Activated B cell treated with CpG ODN at 0.5 μM for 24 hours (primary cell): ENCODE measurements around the gene CYP26C1. TPM values are rescaled to one million over a fixed set of nuclear protein-coding genes. Genes with fewer than 3 reads are reported as not detected.

Source experiments
- ATAC-seq: fragments of 200-7000 bp; cut with Tn5 transposase; one replicate; pipeline ENCODE4 v1.10.0; 2021; ENCODE audit warnings: low read depth, mild to moderate bottlenecking, moderate library complexity
- CTCF ChIA-PET: fragments of 350-600 bp; sonication (Branson Sonifier 250); formaldehyde crosslinking; loops from one replicate; lab custom pipeline; 2021; ENCODE audit warnings: antibody characterized with exemption; lab: Charles Lee
- POLR2A ChIA-PET: fragments of 350-600 bp; sonication (Branson Sonifier 250); formaldehyde crosslinking; loops from one replicate; lab custom pipeline; 2021; ENCODE audit warnings: antibody characterized with exemption; lab: Charles Lee
- DNase-seq: peaks from one replicate; pipeline ENCODE4 v3.0.0; 2022
- H3K27ac Mint-ChIP-seq: one replicate; pipeline ENCODE4 v1.8.0; 2020; ENCODE audit warnings: mixed read lengths
- H3K27me3 Mint-ChIP-seq: one replicate; pipeline ENCODE4 v1.8.0; 2021; ENCODE audit warnings: mixed read lengths
- H3K36me3 Mint-ChIP-seq: one replicate; pipeline ENCODE4 v1.8.0; 2021; ENCODE audit warnings: low read depth, mixed read lengths
- H3K4me1 Mint-ChIP-seq: one replicate; pipeline ENCODE4 v1.8.0; 2021; ENCODE audit warnings: mixed read lengths
- H3K4me3 Mint-ChIP-seq: one replicate; pipeline ENCODE4 v1.8.0; 2020; ENCODE audit warnings: mild to moderate bottlenecking, mixed read lengths
- H3K9me3 Mint-ChIP-seq: one replicate; pipeline ENCODE4 v1.8.0; 2020; ENCODE audit warnings: mixed read lengths
- CTCF ChIP-seq: fragments of 200-600 bp; IDR thresholded peaks from one replicate; pipeline ENCODE4 v1.8.0; 2022; ENCODE audit warnings: antibody characterized with exemption, mild to moderate bottlenecking
- intact Hi-C: fragments of 100-400 bp; cut with micrococcal nuclease; formaldehyde crosslinking; loops from one replicate; pipeline ENCODE4 v1.15.1; 2024
- total RNA-seq: library from RNA; stranded (reverse); gene quantifications from 2 replicates; pipeline ENCODE4 v1.2.3, GENCODE V29; 2022

The CYP26C1 gene
- total RNA-seq, 1 donor from 2014 or later = 0.24 TPM

- intact Hi-C loops = loop anchor here (5.0 kb wide), 1 partner anchor 400 kb away; the partner anchor contains the start of gene MYOF
- no peak for ATAC-seq
- ChIA-PET CTCF (interaction anchor here (1.3 to 1.5 kb wide), 2 partner anchors 269 to 271 kb away, joined by 3 to 4 read pairs; no protein-coding TSS in a partner anchor), POLR2A (no interaction called here)
- Mint-ChIP-seq H3K27ac (no peak overlapping the region), H3K4me3 (no peak overlapping the region), H3K36me3 (no peaks in the 10 kb centered on the region), H3K9me3 (no peaks in the 10 kb centered on the region), H3K4me1 (peaks cover 5% of the 10 kb centered on the region), H3K27me3 (peaks cover 41% of the 10 kb centered on the region)
- DNase-seq = no peak
- TF ChIP-seq CTCF = no peak
Measured at GRCh38 chr10:93081834-93082233, 21.2 kb downstream of the CYP26C1 start.

DNA sequence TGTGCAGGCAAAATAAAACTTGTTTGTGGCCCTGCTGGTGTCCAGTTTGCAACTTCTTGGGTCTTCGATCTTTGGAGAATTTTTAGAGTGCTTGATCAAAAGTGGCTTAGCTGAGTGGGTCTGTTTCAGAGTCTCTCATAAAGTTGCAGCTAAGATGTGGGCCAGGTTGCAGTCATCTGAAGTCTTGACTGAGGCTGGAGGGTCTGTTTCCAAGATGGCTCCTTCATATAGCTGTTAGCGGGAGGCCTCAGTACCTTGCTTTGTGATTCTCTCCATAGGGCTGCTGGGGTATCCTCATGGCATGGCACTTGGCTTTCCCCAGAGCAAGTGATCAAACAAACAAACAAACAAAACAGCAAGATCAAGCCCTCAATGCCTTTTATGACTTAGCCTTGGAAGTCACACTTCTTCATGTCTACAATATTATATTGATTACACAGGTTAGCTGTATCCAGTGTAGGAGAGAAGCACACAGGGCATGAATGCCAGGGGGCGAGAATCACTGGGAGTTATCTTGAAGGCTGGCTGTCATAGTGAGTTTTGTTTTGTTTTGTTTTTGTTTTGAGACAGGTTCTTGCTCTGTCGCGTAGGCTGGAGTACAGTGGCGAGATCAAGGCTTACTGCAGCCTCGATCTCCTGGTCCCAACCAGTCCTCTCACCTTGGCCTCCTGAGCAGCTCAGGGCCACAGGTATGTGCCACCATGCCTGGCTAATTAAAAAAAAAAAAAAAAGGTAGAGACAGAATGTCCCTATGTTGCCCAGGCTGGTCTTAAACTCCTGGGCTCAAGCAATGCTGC, 23.3 kb downstream of the CYP26C1 start:
- TF ChIP-seq CTCF = no peak
- H3K4me1 Mint-ChIP-seq = peaks cover 5% of the 10 kb centered on the region
- ATAC-seq (no peak), DNase-seq (no peak)
- POLR2A ChIA-PET = no interaction called here
- H3K27me3 Mint-ChIP-seq = peaks cover 38% of the 10 kb centered on the region
- no peak overlapping the region for H3K4me3 Mint-ChIP-seq
- H3K27ac Mint-ChIP-seq = no peak overlapping the region
- no peaks in the 10 kb centered on the region for H3K36me3 Mint-ChIP-seq
- CTCF ChIA-PET = no interaction called here
- H3K9me3 Mint-ChIP-seq = no peaks in the 10 kb centered on the region
- intact Hi-C loops = loop anchor here (5.0 kb wide), 1 partner anchor 398 kb away; the partner anchor contains the start of gene MYOF

DNA sequence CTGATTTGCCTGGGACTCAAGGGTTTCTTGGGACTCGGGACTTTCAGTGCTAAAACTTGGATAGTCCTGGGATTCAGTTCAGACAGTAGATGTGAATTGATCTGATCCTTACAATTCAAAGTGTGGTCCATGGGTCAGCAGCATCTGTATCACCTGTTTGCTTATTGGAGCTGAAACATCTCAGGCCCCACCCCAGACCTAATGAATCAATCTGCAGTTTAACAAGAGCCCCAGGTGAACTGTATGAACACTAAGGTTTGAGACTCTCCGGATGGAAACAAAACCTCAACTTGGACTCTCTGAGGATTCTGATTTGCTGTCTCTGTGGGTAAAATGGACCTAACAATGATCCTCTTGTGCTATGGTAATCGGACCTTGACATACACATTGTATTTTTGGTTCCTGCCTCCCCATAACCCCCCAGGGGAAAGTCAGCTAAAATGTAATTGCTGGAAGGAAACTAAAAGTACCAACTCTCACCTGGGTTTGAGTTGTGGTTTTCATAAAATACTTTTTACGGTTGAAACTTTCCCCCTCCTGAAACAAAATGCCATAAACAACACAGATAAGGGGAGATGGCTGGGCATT, 24.8 kb downstream of the CYP26C1 start:
- peaks cover 29% of the 10 kb centered on the region for H3K27me3 Mint-ChIP-seq
- H3K9me3 Mint-ChIP-seq = no peaks in the 10 kb centered on the region
- intact Hi-C loops = no loop called here
- POLR2A ChIA-PET = no interaction called here
- no peak overlapping the region for H3K27ac Mint-ChIP-seq
- CTCF ChIA-PET = no interaction called here
- no peaks in the 10 kb centered on the region for H3K4me1 Mint-ChIP-seq
- H3K36me3 Mint-ChIP-seq = no peaks in the 10 kb centered on the region
- no peak overlapping the region for H3K4me3 Mint-ChIP-seq
- no peak for TF ChIP-seq CTCF
- DNase-seq = no peak
- no peak for ATAC-seq

GRCh38 chr10:93086289-93086688, 25.7 kb downstream of the CYP26C1 start:
- Mint-ChIP-seq H3K27ac (no peak overlapping the region), H3K4me3 (no peak overlapping the region), H3K4me1 (no peaks in the 10 kb centered on the region), H3K9me3 (no peaks in the 10 kb centered on the region), H3K27me3 (peaks cover 26% of the 10 kb centered on the region), H3K36me3 (no peaks in the 10 kb centered on the region)
- no peak for TF ChIP-seq CTCF
- intact Hi-C loops = no loop called here
- CTCF ChIA-PET = no interaction called here
- POLR2A ChIA-PET = no interaction called here
- no peak for DNase-seq
- ATAC-seq = no peak

- H3K36me3 Mint-ChIP-seq = no peaks in the 10 kb centered on the region
- H3K9me3 Mint-ChIP-seq = no peaks in the 10 kb centered on the region
- H3K4me3 Mint-ChIP-seq = no peak overlapping the region
- DNase-seq (no peak), ATAC-seq (no peak)
- H3K27ac Mint-ChIP-seq = no peak overlapping the region
- CTCF ChIA-PET = no interaction called here
- intact Hi-C loops = no loop called here
- no peaks in the 10 kb centered on the region for H3K4me1 Mint-ChIP-seq
- no peak for TF ChIP-seq CTCF
- POLR2A ChIA-PET = no interaction called here
- H3K27me3 Mint-ChIP-seq = peaks cover 20% of the 10 kb centered on the region
Measured at GRCh38 chr10:93087846-93088245, 27.2 kb downstream of the CYP26C1 start.
